GM21529 (cell line): Measurements from ENCODE around the gene TASOR.
"Not testable (repeated sequence)": the region's sequence is repeated elsewhere in the genome, so short reads cannot be mapped to it uniquely, and the experiment has no call there.

Experiments
- ATAC-seq: cut with Tn5 transposase; IDR thresholded peaks from one replicate; pipeline ENCODE4 v1.9.1; 2021; ENCODE audit not compliant: unreplicated experiment

Gene TASOR, protein sequence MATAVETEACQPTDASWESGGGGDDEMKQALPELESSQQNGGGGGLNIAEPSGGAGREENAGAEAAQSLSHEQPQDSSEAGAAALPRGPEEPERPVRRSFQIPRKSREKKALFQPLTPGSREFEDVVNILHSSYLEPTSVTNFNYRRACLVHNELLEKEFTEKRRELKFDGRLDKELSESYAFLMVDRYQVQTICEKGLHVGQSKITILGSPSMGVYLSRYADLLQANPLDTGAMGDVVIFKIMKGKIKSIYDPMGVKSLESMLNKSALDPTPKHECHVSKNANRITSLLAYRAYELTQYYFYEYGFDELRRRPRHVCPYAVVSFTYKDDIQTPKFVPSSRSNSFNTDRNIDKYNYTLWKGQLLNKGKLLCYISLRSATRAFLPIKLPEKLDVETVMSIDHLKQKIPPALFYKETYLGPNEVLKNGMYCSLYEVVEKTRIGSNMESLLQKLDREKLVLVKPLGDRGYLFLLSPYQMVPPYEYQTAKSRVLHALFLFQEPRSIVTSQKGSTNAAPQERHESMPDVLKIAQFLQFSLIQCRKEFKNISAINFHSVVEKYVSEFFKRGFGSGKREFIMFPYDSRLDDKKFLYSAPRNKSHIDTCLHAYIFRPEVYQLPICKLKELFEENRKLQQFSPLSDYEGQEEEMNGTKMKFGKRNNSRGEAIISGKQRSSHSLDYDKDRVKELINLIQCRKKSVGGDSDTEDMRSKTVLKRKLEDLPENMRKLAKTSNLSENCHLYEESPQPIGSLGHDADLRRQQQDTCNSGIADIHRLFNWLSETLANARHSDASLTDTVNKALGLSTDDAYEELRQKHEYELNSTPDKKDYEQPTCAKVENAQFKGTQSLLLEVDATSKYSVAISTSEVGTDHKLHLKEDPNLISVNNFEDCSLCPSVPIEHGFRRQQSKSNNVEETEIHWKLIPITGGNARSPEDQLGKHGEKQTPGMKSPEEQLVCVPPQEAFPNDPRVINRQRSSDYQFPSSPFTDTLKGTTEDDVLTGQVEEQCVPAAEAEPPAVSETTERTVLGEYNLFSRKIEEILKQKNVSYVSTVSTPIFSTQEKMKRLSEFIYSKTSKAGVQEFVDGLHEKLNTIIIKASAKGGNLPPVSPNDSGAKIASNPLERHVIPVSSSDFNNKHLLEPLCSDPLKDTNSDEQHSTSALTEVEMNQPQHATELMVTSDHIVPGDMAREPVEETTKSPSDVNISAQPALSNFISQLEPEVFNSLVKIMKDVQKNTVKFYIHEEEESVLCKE (N-terminal part only)

GRCh38 chr3:56683122-56683817 is at the start of gene TASOR:
Gene TASOR, minus strand, starts transcription at chr3:56683265. Its CDS starts 259 bp downstream, at chr3:56683006.
- ATAC-seq, result peak; percentile 69

- no peak for ATAC-seq
Observed at GRCh38 chr3:56732109-56732508, 49.0 kb upstream of the TASOR start.

GRCh38 chr3:56725175-56725574 is 42.1 kb upstream of the TASOR start:
- ATAC-seq, result peak; percentile 99

DNA sequence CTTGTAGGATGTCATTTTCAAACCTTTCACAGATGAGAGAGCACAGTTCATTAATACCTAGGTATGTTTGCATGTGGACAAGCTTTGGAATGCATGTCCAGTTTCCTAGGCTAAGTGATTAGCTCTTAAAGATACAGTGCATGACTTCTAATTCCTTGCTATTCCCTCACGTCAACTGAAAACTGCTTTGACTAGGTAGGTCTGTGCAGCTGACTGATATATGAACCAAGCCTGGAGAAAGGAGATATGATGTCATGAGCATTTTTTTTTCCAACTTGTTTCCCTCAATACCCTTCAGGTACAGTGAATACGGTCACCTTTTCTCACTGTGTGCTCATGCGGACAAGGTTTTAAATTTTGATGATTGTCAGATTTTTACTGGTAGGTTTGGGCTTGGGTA is 41.6 kb upstream of the TASOR start:
- no peak for ATAC-seq

DNA sequence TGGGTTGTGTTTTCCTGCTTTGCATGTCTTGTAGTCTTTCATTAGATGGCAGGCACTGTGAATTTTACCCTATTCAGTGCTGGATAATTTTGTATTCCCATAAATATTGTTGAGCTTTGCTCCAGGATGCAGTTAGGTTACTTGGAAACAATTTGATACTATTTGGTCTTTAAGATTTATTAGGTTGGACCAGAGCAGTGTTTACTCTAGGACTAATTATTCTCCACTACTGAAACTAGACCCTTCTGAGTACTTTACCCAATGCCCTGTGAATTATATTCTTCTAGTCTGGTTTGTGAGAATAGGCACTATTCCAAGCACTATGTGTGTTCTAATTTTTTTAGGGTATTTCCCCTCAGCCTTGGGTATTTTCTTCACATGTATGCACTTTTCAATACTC is 37.8 kb upstream of the TASOR start:
- no peak for ATAC-seq

GRCh38 chr3:56718809-56719208 is 35.7 kb upstream of the TASOR start:
- ATAC-seq, result not testable (repeated sequence)

- no peak for ATAC-seq
Observed at GRCh38 chr3:56711344-56711743, 28.3 kb upstream of the TASOR start.

DNA sequence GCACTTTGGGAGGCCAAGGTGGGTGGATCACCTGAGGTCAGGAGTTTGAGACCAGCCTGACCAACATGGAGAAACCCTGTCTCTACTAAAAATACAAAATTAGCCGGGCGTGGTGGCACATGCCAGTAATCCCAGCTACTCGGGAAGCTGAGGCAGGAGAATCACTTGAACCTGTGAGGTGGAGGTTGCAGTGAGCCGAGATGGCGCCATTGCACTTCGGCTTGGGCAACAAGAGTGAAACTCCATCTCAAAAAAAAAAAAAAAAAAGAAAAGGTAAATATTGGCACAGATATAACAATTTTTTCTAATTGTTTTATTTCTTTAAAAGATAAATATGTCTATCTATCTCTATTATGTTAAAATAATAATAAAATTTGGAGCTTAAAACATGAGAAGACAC is 24.3 kb upstream of the TASOR start:
- ATAC-seq, result not testable (repeated sequence)

GRCh38 chr3:56706629-56707028 is 23.6 kb upstream of the TASOR start:
- ATAC-seq, result no peak

DNA sequence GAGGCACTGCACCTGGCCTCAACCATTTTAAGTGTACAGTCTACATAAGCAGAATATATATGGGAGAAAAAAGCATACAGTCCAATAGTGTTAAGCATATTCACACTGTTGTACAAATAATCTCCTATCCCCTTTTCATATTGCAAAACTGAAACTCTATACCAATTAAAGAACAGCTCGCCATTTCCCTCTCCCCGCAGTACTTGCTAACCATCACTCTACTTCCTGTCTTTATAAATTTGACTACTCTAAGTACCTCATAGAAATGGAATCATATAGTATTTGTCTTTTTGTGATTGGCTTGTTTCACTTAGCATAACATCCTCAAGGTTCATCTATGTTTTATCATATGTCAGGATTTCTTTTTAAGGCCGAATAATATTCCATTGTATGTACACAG is 21.6 kb upstream of the TASOR start:
- no peak for ATAC-seq

GRCh38 chr3:56702490-56703315 is 19.6 kb upstream of the TASOR start:
- no peak for ATAC-seq

DNA sequence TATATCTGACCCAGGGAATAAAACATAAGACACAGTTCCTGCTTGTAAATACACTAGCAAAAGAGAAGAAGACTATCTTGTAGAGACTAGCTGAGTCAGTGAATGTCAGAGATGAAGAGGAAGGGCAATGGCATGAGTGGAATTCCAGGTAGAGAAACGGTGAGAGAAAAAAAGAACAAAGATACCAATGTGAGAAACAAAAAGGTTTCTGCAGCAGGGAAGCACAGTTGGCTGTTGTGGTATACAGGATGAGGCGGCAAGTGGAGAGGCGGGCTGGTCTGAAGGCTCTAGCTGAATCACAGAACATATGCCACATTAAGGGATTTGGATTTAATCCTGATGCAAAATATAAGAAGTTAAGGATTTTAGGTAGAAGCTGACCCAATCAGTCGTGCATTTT is 17.1 kb upstream of the TASOR start:
- ATAC-seq, result no peak

- no peak for ATAC-seq
Observed at GRCh38 chr3:56694867-56695683, 12.0 kb upstream of the TASOR start.

GRCh38 chr3:56693750-56694149 is 10.7 kb upstream of the TASOR start:
- ATAC-seq, result no peak

DNA sequence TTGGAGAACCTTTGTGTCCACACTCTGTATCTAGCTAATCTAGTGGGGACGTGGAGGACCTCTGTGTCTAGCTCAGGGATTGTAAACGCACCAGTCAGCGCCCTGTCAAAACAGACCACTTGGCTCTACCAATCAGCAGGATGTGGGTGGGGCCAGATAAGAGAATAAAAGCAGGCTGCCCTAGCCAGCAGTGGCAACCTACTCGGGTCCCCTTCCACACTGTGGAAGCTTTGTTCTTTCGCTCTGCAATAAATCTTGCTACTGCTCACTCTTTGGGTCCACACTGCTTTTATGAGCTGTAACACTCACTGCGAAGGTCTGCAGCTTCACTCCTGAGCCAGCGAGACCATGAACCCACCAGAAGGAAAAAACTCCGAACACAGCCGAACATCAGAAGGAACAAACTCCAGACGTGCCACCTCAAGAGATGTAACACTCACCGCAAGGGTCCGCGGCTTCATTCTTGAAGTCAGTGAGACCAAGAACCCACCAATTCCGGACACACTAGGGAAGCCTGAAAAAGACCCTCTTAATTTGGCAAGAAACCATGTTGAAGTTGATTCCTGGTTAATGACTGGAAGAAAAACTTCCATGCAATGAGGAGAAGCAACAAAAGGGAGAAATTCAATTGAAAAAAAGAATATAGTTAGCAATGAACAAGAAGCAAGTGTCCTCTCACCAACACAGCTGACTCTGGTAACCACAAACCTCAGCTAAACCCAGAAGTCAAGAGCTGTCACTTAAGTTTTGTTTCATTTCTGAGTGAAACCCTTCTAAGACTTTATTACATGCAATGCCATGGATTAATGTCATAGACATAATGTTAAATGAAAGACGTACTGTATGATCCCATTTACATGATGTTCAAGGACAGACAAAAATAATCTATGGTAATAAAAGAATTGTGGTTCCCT is 9.7 kb upstream of the TASOR start:
- ATAC-seq, result peak; percentile 71

DNA sequence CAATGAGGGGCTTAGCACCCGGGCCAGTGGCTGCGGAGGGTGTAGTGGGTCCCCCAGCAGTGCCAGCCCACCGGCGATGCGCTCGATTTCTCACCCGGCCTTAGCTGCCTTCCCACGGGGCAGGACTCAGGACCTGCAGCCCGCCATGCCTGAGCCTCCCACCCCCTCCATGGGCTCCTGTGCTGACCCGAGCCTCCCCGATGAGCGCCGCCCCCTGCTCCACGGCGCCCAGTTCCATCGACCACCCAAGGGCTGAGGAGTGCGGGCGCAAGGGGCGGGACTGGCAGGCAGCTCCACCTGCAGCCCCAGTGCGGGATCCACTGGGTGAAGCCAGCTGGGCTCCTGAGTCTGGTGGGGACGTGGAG is 8.9 kb upstream of the TASOR start:
- ATAC-seq, result not testable (repeated sequence)

DNA sequence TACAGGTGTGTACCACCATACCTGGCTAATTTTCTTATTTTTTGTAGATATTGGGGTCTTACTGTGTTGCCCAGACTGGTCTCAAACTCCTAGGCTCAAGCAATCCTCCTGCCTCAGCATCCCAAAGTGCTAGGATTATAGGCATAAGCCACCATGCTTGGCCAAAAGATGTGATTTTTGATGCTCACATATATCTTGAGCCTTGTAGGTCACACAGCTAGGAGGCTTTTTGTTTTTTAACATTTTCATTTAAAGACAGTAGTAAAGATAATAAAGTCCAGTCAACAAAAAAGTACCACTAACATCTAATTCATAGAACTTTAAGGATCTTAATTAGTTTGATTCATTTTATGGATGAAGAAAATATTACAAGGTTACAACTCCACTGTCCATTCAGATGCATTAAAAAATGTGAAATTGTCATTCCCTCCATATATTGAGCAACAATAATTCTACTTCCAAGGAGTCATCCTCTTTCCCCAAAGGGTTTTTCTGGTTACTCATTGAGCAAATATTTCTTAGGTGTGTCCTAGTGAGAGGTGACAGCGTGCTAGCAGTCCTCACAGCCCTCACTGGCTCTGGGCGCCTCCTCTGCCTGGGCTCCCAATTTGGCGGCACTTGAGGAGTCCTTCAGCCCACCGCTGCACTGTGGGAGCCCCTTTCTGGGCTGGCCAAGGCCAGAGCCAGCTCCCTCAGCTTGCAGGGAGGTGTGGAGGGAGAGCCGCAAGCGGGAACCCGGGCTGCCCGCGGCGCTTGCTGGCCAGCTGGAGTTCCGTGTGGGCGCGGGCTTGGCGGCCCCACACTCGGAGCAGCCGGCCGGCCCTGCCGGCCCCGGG is 8.3 kb upstream of the TASOR start:
- no peak for ATAC-seq
